Natural killer cell (primary cell): ENCODE data around the gene GRAMD4. TPM values are rescaled to one million over a fixed set of nuclear protein-coding genes. Genes with fewer than 3 reads are reported as not detected.
A peak's percentile ranks its signal among the peaks of the same experiment; 100 is the strongest.

Source experiments
- ATAC-seq, 3 donors: fragments of 150-1000 bp in 2 of 3; fragments of 200-7000 bp in 1 of 3; cut with Tn5 transposase; 1 replicate in 1 of 3; 2 replicates in 2 of 3; pipeline ENCODE4 v1.10.0; 2021; ENCODE audit warnings: mild to moderate bottlenecking in 2 of 3, moderate library complexity in 2 of 3
- DNase-seq, 2 donors: peaks; one replicate each; pipeline versions ENCODE4 v3.0.0 to v3.0.0-alpha.2; 2013 to 2021; ENCODE audit warnings: mixed read lengths in 1 of 2
- H3K27ac ChIP-seq: one replicate; pipeline ENCODE4 v1.5.1; 2013; ENCODE audit warnings: mild to moderate bottlenecking, low read length
- H3K27me3 ChIP-seq: one replicate; pipeline ENCODE4 v1.6.1; 2013; ENCODE audit warnings: low read length; ENCODE audit not compliant: control insufficient read depth, insufficient read depth
- H3K36me3 ChIP-seq: one replicate; pipeline ENCODE4 v1.6.1; 2013; ENCODE audit warnings: low read length; ENCODE audit not compliant: control insufficient read depth, insufficient read depth
- H3K4me1 ChIP-seq: one replicate; pipeline ENCODE4 v1.6.1; 2013; ENCODE audit warnings: low read length; ENCODE audit not compliant: control insufficient read depth, insufficient read depth
- H3K4me3 ChIP-seq: one replicate; pipeline ENCODE4 v1.5.1; 2013; ENCODE audit warnings: low read length
- H3K9me3 ChIP-seq: one replicate; pipeline ENCODE4 v1.6.1; 2013; ENCODE audit warnings: low read length; ENCODE audit not compliant: control insufficient read depth, insufficient read depth
- H3K27ac Mint-ChIP-seq, 2 donors: one replicate each; pipeline ENCODE4 v1.8.0; 2022; ENCODE audit warnings: mild to moderate bottlenecking in 2 of 2, mixed read lengths in 2 of 2, moderate library complexity in 1 of 2
- H3K27me3 Mint-ChIP-seq, 2 donors: one replicate each; pipeline ENCODE4 v1.8.0; 2022; ENCODE audit warnings: low read depth in 2 of 2, mixed read lengths in 2 of 2
- H3K36me3 Mint-ChIP-seq: one replicate; pipeline ENCODE4 v1.8.0; 2022; ENCODE audit warnings: mixed read lengths
- H3K4me1 Mint-ChIP-seq, 2 donors: one replicate each; pipeline ENCODE4 v1.8.0; 2022; ENCODE audit warnings: mixed read lengths in 2 of 2
- H3K4me3 Mint-ChIP-seq: one replicate; pipeline ENCODE4 v1.8.0; 2022; ENCODE audit warnings: mild to moderate bottlenecking, moderate library complexity, mixed read lengths
- H3K9me3 Mint-ChIP-seq, 2 donors: one replicate each; pipeline ENCODE4 v1.8.0; 2022; ENCODE audit warnings: mixed read lengths in 2 of 2
- CTCF ChIP-seq: fragments of 200-600 bp; IDR thresholded peaks from one replicate; pipeline ENCODE4 v1.8.0; 2022; ENCODE audit warnings: antibody characterized with exemption
- WGBS: methylation state at CpG from one replicate; pipeline ENCODE4 v1.1.7; 2013; ENCODE audit warnings: missing lambda C conversion rate; ENCODE audit not compliant: insufficient coverage; 5-methylcytosine and 5-hydroxymethylcytosine counted together
- intact Hi-C: fragments of 100-400 bp; cut with micrococcal nuclease; formaldehyde crosslinking; loops from one replicate; pipeline ENCODE4 v1.14.2; 2022
- total RNA-seq, 4 donors: library from RNA; stranded (reverse); fragments of 120-200 nt in 1 of 4; gene quantifications; one replicate each; pipeline versions ENCODE4 v1.2.3 to v1.2.4, GENCODE V29; 2013 to 2022

Gene GRAMD4
- total RNA-seq, 3 donors from 2014 or later (not counting 1 experiment from before 2014, with no cell fraction given) = 30.0 to 78.5 (median 41.6) TPM

GRCh38 chr22:46573781-46574437 is 46.3 kb upstream of the GRAMD4 start:
- H3K4me1 Mint-ChIP-seq = peaks cover 25 to 30% of the 10 kb centered on the region in 2 donors
- H3K27me3 Mint-ChIP-seq = no peaks in the 10 kb centered on the region
- intact Hi-C loops = no loop called here
- no peak overlapping the region for H3K4me3 ChIP-seq
- no peak for DNase-seq
- H3K27me3 ChIP-seq = no peaks in the 10 kb centered on the region
- peaks cover 27% of the 10 kb centered on the region for H3K4me1 ChIP-seq
- peaks cover 13% of the 10 kb centered on the region for H3K9me3 ChIP-seq
- no peak overlapping the region for H3K4me3 Mint-ChIP-seq
- ATAC-seq = no peak
- no peak for TF ChIP-seq CTCF
- 91% methylated on average over 18 of the region's 18 CpGs for WGBS
- no peak overlapping the region for H3K27ac ChIP-seq
- H3K36me3 Mint-ChIP-seq = no peaks in the 10 kb centered on the region
- no peaks in the 10 kb centered on the region for H3K36me3 ChIP-seq
- peaks cover 0 to 7% of the 10 kb centered on the region in 2 donors for H3K9me3 Mint-ChIP-seq
- no peak overlapping the region for H3K27ac Mint-ChIP-seq

GRCh38 chr22:46574438-46574992 is 45.7 kb upstream of the GRAMD4 start:
- DNase-seq (no peak), ATAC-seq (no peak)
- no peaks in the 10 kb centered on the region for H3K36me3 ChIP-seq
- intact Hi-C loops = no loop called here
- H3K4me3 Mint-ChIP-seq = no peak overlapping the region
- H3K4me1 ChIP-seq = peaks cover 33% of the 10 kb centered on the region
- H3K4me3 ChIP-seq = no peak overlapping the region
- H3K27me3 Mint-ChIP-seq = no peaks in the 10 kb centered on the region
- 92% methylated on average over 15 of the region's 15 CpGs for WGBS
- no peaks in the 10 kb centered on the region for H3K27me3 ChIP-seq
- peaks cover 0 to 7% of the 10 kb centered on the region in 2 donors for H3K9me3 Mint-ChIP-seq
- H3K36me3 Mint-ChIP-seq = no peaks in the 10 kb centered on the region
- H3K4me1 Mint-ChIP-seq = peaks cover 27 to 36% of the 10 kb centered on the region in 2 donors
- peaks cover 13% of the 10 kb centered on the region for H3K9me3 ChIP-seq
- H3K27ac ChIP-seq = no peak overlapping the region
- no peak for TF ChIP-seq CTCF
- peak overlapping the region in 1 of 2 donors; percentile 67 for H3K27ac Mint-ChIP-seq

- no peaks in the 10 kb centered on the region for H3K36me3 Mint-ChIP-seq
- intact Hi-C loops = no loop called here
- peaks cover 13% of the 10 kb centered on the region for H3K9me3 ChIP-seq
- H3K9me3 Mint-ChIP-seq = peaks cover 0 to 7% of the 10 kb centered on the region in 2 donors
- 87% methylated on average over 19 of the region's 19 CpGs for WGBS
- H3K27ac Mint-ChIP-seq = peak overlapping the region in 1 of 2 donors; percentile 67
- peaks cover 32 to 43% of the 10 kb centered on the region in 2 donors for H3K4me1 Mint-ChIP-seq
- no peaks in the 10 kb centered on the region for H3K36me3 ChIP-seq
- no peaks in the 10 kb centered on the region for H3K27me3 ChIP-seq
- TF ChIP-seq CTCF = no peak
- H3K4me3 ChIP-seq = no peak overlapping the region
- peaks cover 41% of the 10 kb centered on the region for H3K4me1 ChIP-seq
- no peak for DNase-seq
- H3K4me3 Mint-ChIP-seq = peak overlapping the region; percentile 87
- no peak overlapping the region for H3K27ac ChIP-seq
- ATAC-seq = no peak
- H3K27me3 Mint-ChIP-seq = no peaks in the 10 kb centered on the region
These were observed 44.9 kb upstream of the GRAMD4 start for GRCh38 chr22:46574993-46575910.
